Choroid plexus epithelial cell (primary cell): Measurements from ENCODE around the gene ZNF442.
"Not testable (repeated sequence)": the region's sequence is repeated elsewhere in the genome, so short reads cannot be mapped to it uniquely, and the experiment has no call there.

Experiments
- DNase-seq: peaks from one replicate; pipeline ENCODE4 v3.0.0-alpha.2; 2010; ENCODE audit warnings: low read depth
- H3K4me3 ChIP-seq: 2 replicates; pipeline ENCODE4 v1.5.1; 2011; ENCODE audit warnings: low read depth, mild to moderate bottlenecking, control low read depth, low read length, moderate library complexity
- TF ChIP-seq, protein P1 (sequence below): conservative IDR thresholded peaks from 2 replicates; pipeline ENCODE4 v1.5.1; 2011; ENCODE audit warnings: low read depth, mild to moderate bottlenecking, control low read depth, inconsistent platforms, low read length, moderate library complexity

The ZNF442 gene

GRCh38 chr19:12365236-12366162, at the start of gene ZNF442:
Gene ZNF442 (minus strand): TSS chr19:12365683. CDS start chr19:12363631, 2,052 bp downstream.
- TF ChIP-seq, protein P1, sequence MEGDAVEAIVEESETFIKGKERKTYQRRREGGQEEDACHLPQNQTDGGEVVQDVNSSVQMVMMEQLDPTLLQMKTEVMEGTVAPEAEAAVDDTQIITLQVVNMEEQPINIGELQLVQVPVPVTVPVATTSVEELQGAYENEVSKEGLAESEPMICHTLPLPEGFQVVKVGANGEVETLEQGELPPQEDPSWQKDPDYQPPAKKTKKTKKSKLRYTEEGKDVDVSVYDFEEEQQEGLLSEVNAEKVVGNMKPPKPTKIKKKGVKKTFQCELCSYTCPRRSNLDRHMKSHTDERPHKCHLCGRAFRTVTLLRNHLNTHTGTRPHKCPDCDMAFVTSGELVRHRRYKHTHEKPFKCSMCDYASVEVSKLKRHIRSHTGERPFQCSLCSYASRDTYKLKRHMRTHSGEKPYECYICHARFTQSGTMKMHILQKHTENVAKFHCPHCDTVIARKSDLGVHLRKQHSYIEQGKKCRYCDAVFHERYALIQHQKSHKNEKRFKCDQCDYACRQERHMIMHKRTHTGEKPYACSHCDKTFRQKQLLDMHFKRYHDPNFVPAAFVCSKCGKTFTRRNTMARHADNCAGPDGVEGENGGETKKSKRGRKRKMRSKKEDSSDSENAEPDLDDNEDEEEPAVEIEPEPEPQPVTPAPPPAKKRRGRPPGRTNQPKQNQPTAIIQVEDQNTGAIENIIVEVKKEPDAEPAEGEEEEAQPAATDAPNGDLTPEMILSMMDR, result peak; percentile 87
- DNase-seq, result peak; percentile 97
- peak within 1 kb of the TSS; percentile 91 for H3K4me3 ChIP-seq

DNA sequence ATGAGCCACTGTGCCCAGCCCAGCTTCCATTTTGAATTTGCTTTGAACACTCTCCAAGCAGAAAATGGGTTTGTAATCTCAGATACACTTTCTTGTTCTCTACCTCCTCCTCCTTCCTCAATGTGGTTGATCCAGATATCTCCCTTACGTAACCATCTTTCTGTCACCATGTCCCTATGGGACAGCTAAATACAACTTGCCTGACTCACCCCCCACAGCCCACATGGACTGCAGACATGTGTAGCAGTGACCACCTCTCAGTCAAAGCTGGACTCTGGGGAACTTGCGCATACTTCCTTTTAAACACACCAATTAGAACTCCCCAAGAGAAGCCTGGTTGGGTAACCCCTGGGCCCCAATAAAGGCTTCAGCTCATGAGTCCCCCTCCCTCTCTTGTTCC, 46.4 kb upstream of the ZNF442 start:
- H3K4me3 ChIP-seq, result no peak overlapping the region
- DNase-seq, result no peak
- TF ChIP-seq, protein P1, result no peak

GRCh38 chr19:12400633-12401502, 35.4 kb upstream of the ZNF442 start, which contains the start of gene ZNF799:
Gene ZNF799 (minus strand): TSS chr19:12401271. CDS start chr19:12401070, 201 bp downstream.
- peak within 1 kb of the TSS; percentile 83 for H3K4me3 ChIP-seq
- DNase-seq, result peak; percentile 97
- TF ChIP-seq, protein P1, result no peak

GRCh38 chr19:12399901-12400632, 34.6 kb upstream of the ZNF442 start:
- DNase-seq, result peak; percentile 3
- H3K4me3 ChIP-seq, result peak overlapping the region; percentile 83

- not testable (repeated sequence) for DNase-seq, H3K4me3 ChIP-seq
Observed at GRCh38 chr19:12391148-12391547, 25.7 kb upstream of the ZNF442 start.

DNA sequence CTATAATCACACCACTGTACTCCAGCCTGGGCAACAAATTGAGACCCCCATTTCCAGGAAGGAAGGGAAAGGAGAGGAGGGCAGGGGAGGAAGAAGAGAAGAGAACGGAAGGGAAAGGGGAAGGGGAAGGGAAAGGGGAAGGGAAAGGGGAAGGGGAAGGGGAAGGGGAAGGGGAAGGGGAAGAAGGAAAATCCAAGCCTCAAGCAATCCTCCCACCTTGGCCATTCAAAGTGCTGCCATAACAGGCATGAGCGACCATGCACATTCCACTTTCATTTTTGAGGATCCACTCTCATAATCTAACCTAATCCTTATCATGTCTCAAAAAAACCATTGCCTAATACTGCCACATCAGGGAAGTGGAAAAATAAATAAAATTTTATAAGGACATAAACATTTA, 20.9 kb upstream of the ZNF442 start:
- DNase-seq, H3K4me3 ChIP-seq: not testable (repeated sequence)

DNA sequence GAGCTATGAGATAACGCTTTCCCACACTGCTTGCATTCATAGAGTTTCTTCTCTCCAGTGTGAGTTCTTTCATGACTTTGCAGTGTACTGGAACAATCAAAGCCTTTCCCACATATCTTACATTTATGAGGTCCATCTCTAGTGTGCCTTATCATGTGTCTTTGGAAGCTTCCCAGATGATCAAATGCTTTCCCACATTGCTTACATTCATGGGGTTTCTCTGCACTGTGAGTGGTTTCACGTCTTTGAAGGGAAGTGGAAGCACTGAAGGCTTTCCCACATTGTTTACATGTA, 14.9 kb upstream of the ZNF442 start:
- H3K4me3 ChIP-seq, result no peak overlapping the region
- TF ChIP-seq, protein P1, result no peak
- DNase-seq, result no peak

- no peak for DNase-seq
- no peak overlapping the region for H3K4me3 ChIP-seq
- TF ChIP-seq, protein P1, result no peak
Observed at GRCh38 chr19:12379732-12380443, 14.4 kb upstream of the ZNF442 start.
